ENCODE results near the gene LUC7L. TPM values are rescaled to one million over a fixed set of nuclear protein-coding genes. Genes with fewer than 3 reads are reported as not detected.
"Not testable (repeated sequence)": the region's sequence is repeated elsewhere in the genome, so short reads cannot be mapped to it uniquely, and the experiment has no call there.

LUC7L gene
- total RNA-seq, 1 donor: 52.7 TPM

- not testable (repeated sequence) for H3K4me3 ChIP-seq (ENCODE audit: low read depth, low read length)
Observed at GRCh38 chr16:172374-172941, 56.8 kb downstream of the LUC7L start, which contains the start of gene HBA2. TSS of gene HBA2 (plus strand) at chr16:172876. CDS start at chr16:172913, 37 bp downstream.

DNA sequence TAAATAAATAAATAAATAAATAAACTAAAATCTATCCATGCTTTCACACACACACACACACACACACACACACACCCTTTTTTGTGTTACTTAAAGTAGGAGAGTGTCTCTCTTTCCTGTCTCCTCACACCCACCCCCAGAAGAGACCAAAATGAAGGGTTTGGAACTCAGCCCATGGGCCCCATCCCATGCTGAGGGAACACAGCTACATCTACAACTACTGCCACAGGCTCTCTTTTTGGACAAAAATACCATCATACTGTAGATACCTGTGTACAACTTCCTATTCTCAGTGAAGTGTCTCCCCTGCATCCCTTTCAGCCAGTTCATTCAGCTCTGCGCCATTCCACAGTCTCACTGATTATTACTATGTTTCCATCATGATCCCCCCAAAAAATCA, 58.5 kb downstream of the LUC7L start:
- no peak overlapping the region for H3K4me3 ChIP-seq (ENCODE audit: low read depth, low read length)
- TF ChIP-seq CTCF (IDR thresholded peaks at IDR 0.05; ENCODE audit: insufficient read depth, low read depth, low read length): no peak
- DNase-seq (ENCODE audit: low read depth): no peak

More at GRCh38 chr16:172374-172941, 56.8 kb downstream of the LUC7L start, which contains the start of gene HBA2:
- DNase-seq (ENCODE audit: low read depth): not testable (repeated sequence)

DNA sequence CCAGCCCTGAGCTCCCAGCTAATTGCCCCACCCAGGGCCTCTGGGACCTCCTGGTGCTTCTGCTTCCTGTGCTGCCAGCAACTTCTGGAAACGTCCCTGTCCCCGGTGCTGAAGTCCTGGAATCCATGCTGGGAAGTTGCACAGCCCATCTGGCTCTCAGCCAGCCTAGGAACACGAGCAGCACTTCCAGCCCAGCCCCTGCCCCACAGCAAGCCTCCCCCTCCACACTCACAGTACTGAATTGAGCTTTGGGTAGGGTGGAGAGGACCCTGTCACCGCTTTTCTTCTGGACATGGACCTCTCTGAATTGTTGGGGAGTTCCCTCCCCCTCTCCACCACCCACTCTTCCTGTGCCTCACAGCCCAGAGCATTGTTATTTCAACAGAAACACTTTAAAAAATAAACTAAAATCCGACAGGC, 59.2 kb downstream of the LUC7L start:
- DNase-seq (ENCODE audit: low read depth); H3K4me3 ChIP-seq (ENCODE audit: low read depth, low read length): not testable (repeated sequence)

DNA sequence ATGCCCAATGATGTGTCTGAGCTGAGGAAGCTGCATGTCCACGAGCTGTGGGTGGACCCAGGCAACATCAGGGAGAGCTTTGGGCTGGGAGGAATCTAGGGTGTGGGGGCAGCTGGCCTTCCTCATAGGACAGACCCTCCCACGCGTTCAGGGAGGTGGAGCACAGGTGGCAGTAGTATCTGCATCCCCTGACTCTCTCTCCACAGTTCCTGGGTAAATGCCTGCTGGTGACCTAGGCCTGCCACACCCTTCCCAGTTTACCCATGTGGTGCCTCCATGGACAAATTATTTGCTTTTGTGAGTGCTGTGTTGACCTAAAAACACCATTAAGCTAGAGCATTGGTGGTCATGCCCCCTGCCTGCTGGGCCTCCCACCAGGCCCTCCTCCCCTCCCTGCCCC, 60.2 kb downstream of the LUC7L start:
- no peak overlapping the region for H3K4me3 ChIP-seq (ENCODE audit: low read depth, low read length)
- DNase-seq (ENCODE audit: low read depth): no peak
- no peak for TF ChIP-seq CTCF (IDR thresholded peaks at IDR 0.05; ENCODE audit: insufficient read depth, low read depth, low read length)

DNA sequence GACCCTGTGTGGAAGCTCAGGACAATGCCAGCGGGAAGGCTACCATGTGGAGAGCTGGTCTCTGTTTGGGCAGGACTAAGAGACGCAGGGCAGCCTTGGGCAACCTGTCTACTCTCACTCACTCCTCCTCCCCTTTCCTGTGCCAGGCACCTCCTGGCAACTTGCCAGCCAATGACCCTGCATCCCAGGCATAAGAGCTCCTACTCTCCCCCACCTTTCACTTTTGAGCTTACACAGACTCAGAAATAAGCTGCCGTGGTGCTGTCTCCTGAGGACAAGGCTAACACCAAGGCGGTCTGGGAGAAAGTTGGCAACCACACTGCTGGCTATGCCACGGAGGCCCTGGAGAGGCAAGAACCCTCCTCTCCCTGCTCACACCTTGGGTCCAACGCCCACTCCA, 60.8 kb downstream of the LUC7L start:
- no peak for DNase-seq (ENCODE audit: low read depth)
- no peak for TF ChIP-seq CTCF (IDR thresholded peaks at IDR 0.05; ENCODE audit: insufficient read depth, low read depth, low read length)
- H3K4me3 ChIP-seq (ENCODE audit: low read depth, low read length): no peak overlapping the region

GRCh38 chr16:167122-167690, 62.0 kb downstream of the LUC7L start:
- TF ChIP-seq CTCF (IDR thresholded peaks at IDR 0.05; ENCODE audit: insufficient read depth, low read depth, low read length): no peak
- DNase-seq (ENCODE audit: low read depth): no peak
- no peak overlapping the region for H3K4me3 ChIP-seq (ENCODE audit: low read depth, low read length)

DNA sequence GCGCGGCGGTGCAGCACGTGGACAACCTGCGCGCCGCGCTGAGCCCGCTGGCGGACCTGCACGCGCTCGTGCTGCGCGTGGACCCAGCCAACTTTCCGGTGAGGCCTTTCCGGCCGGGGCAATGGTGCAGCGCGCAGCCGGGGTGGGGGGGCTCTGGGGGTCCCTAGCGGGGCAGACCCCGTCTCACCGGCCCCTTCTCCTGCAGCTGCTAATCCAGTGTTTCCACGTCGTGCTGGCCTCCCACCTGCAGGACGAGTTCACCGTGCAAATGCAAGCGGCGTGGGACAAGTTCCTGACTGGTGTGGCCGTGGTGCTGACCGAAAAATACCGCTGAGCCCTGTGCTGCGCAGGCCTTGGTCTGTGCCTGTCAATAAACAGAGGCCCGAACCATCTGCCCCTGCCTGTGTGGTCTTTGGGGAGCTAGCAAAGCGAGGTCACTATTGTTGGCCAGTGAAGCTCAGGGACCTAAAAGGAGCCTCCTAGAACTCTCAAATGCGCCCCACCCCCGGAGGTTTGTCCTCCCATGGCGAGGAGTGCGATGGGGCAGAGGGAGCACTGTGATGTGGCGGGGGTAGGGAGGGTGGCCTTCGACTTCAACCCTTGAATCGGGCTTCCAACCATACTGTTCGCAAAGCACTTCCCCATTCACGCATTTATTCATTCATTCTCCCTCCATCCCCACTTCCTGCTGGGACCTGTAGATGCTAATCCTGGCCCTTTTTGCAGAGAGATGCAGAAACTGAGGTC, 62.7 kb downstream of the LUC7L start:
- H3K4me3 ChIP-seq (ENCODE audit: low read depth, low read length): no peak overlapping the region
- no peak for TF ChIP-seq CTCF (IDR thresholded peaks at IDR 0.05; ENCODE audit: insufficient read depth, low read depth, low read length)
- no peak for DNase-seq (ENCODE audit: low read depth)

Data from fibroblast of villous mesenchyme (primary cell).